IMR-90 (cell line): ENCODE measurements around the gene ZNF335. TPM values are rescaled to one million over a fixed set of nuclear protein-coding genes. Genes with fewer than 3 reads are reported as not detected.
A peak's percentile ranks its signal among the peaks of the same experiment; 100 is the strongest.

ENCODE experiments used
- ATAC-seq: fragments of 200-7000 bp; cut with Tn5 transposase; 2 replicates; pipeline ENCODE4 v1.9.1; 2020; ENCODE audit warnings: low read depth, mild to moderate bottlenecking, moderate library complexity
- BruUV-seq: library from RNA; stranded (reverse); fragments of 400-500 nt; replicated peaks from 2 replicates; lab custom pipeline; 2021; lab: Mats Ljungman, UMichigan
- CTCF ChIA-PET: fragments of 300-600 bp; formaldehyde crosslinking; extraction: SDS; loops from one replicate; lab custom pipeline; 2021; ENCODE audit warnings: antibody characterized with exemption; lab: Yijun Ruan, JAX
- POLR2A ChIA-PET: fragments of 300-600 bp; sonication (Branson Sonifier 250); formaldehyde crosslinking; loops from one replicate; lab custom pipeline; 2022; ENCODE audit warnings: antibody characterized with exemption; ENCODE audit not compliant: unreplicated experiment; lab: Charles Lee
- DNase-seq: peaks from one replicate; pipeline ENCODE4 v3.0.0; 2013
- H2AFZ ChIP-seq: replicated peaks from 2 replicates; pipeline ENCODE3; 2013; ENCODE audit warnings: low read length, mild to moderate bottlenecking; ENCODE audit not compliant: poor library complexity
- H2AK5ac ChIP-seq: 2 replicates; pipeline ENCODE4 v1.6.1; 2013; ENCODE audit warnings: low read depth, low read length, inconsistent platforms
- H2AK9ac ChIP-seq: replicated peaks from 2 replicates; pipeline ENCODE3; 2013; ENCODE audit warnings: mild to moderate bottlenecking, low read depth, low read length, moderate library complexity; ENCODE audit not compliant: poor library complexity
- H2BK120ac ChIP-seq: 2 replicates; pipeline ENCODE4 v1.6.1; 2013; ENCODE audit warnings: low read depth, low read length, inconsistent platforms
- H2BK15ac ChIP-seq: 3 replicates; pipeline ENCODE4 v1.6.1; 2013; ENCODE audit warnings: low read depth, low read length, inconsistent platforms
- H2BK20ac ChIP-seq: 2 replicates; pipeline ENCODE4 v1.6.1; 2013; ENCODE audit warnings: low read depth, mild to moderate bottlenecking, inconsistent platforms, low read length, moderate library complexity
- H2BK5ac ChIP-seq: 2 replicates; pipeline ENCODE4 v1.6.1; 2013; ENCODE audit warnings: mild to moderate bottlenecking, low read depth, low read length, inconsistent platforms; ENCODE audit not compliant: poor library complexity, severe bottlenecking
- H3K14ac ChIP-seq: replicated peaks from 2 replicates; pipeline ENCODE4 v1.6.1; 2013; ENCODE audit warnings: low read depth, low read length, inconsistent platforms
- H3K18ac ChIP-seq: 2 replicates; pipeline ENCODE4 v1.6.1; 2013; ENCODE audit warnings: low read depth, low read length, control low read depth
- H3K23ac ChIP-seq: 2 replicates; pipeline ENCODE4 v1.6.1; 2013; ENCODE audit warnings: low read depth, low read length, inconsistent platforms
- H3K27ac ChIP-seq: 2 replicates; pipeline ENCODE4 v1.5.1; 2013; ENCODE audit warnings: mild to moderate bottlenecking, control low read depth, low read length; ENCODE audit not compliant: insufficient read depth
- H3K27me3 ChIP-seq: 2 replicates; pipeline ENCODE4 v1.6.1; 2013; ENCODE audit warnings: low read length; ENCODE audit not compliant: control insufficient read depth, insufficient read depth
- H3K36me3 ChIP-seq: 2 replicates; pipeline ENCODE4 v1.6.1; 2013; ENCODE audit warnings: low read length, mixed read lengths; ENCODE audit not compliant: control insufficient read depth, insufficient read depth
- H3K4ac ChIP-seq: 2 replicates; pipeline ENCODE4 v1.6.1; 2013; ENCODE audit warnings: low read depth, low read length, inconsistent platforms
- H3K4me1 ChIP-seq: 2 replicates; pipeline ENCODE4 v1.6.1; 2013; ENCODE audit warnings: low read length, mixed read lengths; ENCODE audit not compliant: control insufficient read depth, insufficient read depth
- H3K4me2 ChIP-seq: 2 replicates; pipeline ENCODE4 v1.6.1; 2013; ENCODE audit warnings: low read depth, mild to moderate bottlenecking, control low read depth, low read length, moderate library complexity
- H3K4me3 ChIP-seq: 2 replicates; pipeline ENCODE4 v1.5.1; 2013; ENCODE audit warnings: low read depth, mild to moderate bottlenecking, control low read depth, low read length, moderate library complexity; ENCODE audit not compliant: insufficient read depth
- H3K56ac ChIP-seq: 2 replicates; pipeline ENCODE4 v1.6.1; 2013; ENCODE audit warnings: low read length, inconsistent platforms; ENCODE audit not compliant: insufficient read depth; ENCODE audit errors: extremely low read depth
- H3K79me1 ChIP-seq, 2 experiments: 2 replicates each; pipeline ENCODE4 v1.6.1; 2013; ENCODE audit warnings: low read length in 2 of 2, inconsistent platforms in 1 of 2, low read depth in 1 of 2
- H3K9ac ChIP-seq: 2 replicates; pipeline ENCODE4 v1.6.1; 2013; ENCODE audit warnings: low read depth, low read length, control low read depth
- H3K9me1 ChIP-seq: 2 replicates; pipeline ENCODE4 v1.6.1; 2013; ENCODE audit warnings: low read length, inconsistent platforms; ENCODE audit not compliant: insufficient read depth
- H3K9me3 ChIP-seq: 2 replicates; pipeline ENCODE4 v1.6.1; 2013; ENCODE audit warnings: low read length; ENCODE audit not compliant: control insufficient read depth, insufficient read depth
- H4K20me1 ChIP-seq: 2 replicates; pipeline ENCODE4 v1.6.1; 2013; ENCODE audit warnings: low read length, inconsistent platforms; ENCODE audit not compliant: insufficient read depth
- H4K5ac ChIP-seq: 2 replicates; pipeline ENCODE4 v1.6.1; 2013; ENCODE audit warnings: mild to moderate bottlenecking, low read depth, low read length, control low read depth
- H4K8ac ChIP-seq, 2 experiments: 2 replicates each; pipeline ENCODE4 v1.6.1; 2013; ENCODE audit warnings: low read depth in 2 of 2, low read length in 2 of 2, control low read depth in 1 of 2, inconsistent platforms in 1 of 2
- H4K91ac ChIP-seq: 2 replicates; pipeline ENCODE4 v1.6.1; 2013; ENCODE audit warnings: low read depth, low read length, inconsistent platforms; ENCODE audit not compliant: insufficient read depth
- BHLHE40 ChIP-seq: fragments of 150-350 bp; IDR thresholded peaks from 2 replicates; pipeline ENCODE4 v1.6.1; 2016; ENCODE audit warnings: mild to moderate bottlenecking, low read depth, low read length
- CHD1 ChIP-seq: IDR thresholded peaks from 2 replicates; pipeline ENCODE4 v1.6.1; 2012; ENCODE audit warnings: low read depth, low read length, improper control_type of control experiment
- CTCF ChIP-seq: conservative IDR thresholded peaks from 2 replicates; pipeline ENCODE4 v1.5.1; 2012; ENCODE audit warnings: mild to moderate bottlenecking, low read depth, low read length, improper control_type of control experiment
- ELK1 ChIP-seq: fragments of 150-350 bp; IDR thresholded peaks from 2 replicates; pipeline ENCODE4 v1.6.1; 2016; ENCODE audit warnings: low read depth, mild to moderate bottlenecking, low read length, moderate library complexity, borderline replicate concordance
- FOS ChIP-seq: fragments of 150-350 bp; IDR thresholded peaks from 2 replicates; pipeline ENCODE4 v1.6.1; 2016; ENCODE audit warnings: low read depth, low read length
- MAFK ChIP-seq: IDR thresholded peaks from 2 replicates; pipeline ENCODE4 v1.6.1; 2012; ENCODE audit warnings: low read depth, low read length, improper control_type of control experiment
- MAZ ChIP-seq: IDR thresholded peaks from 2 replicates; pipeline ENCODE4 v1.6.1; 2012; ENCODE audit warnings: low read depth, mild to moderate bottlenecking, low read length, improper control_type of control experiment, moderate library complexity, borderline replicate concordance
- NFE2L2 ChIP-seq: fragments of 150-350 bp; IDR thresholded peaks from 2 replicates; pipeline ENCODE4 v1.6.1; 2016; ENCODE audit warnings: low read depth, mild to moderate bottlenecking, low read length
- RAD21 ChIP-seq: IDR thresholded peaks from 2 replicates; pipeline ENCODE4 v1.6.1; 2012; ENCODE audit warnings: low read length, improper control_type of control experiment
- RCOR1 ChIP-seq: IDR thresholded peaks from 2 replicates; pipeline ENCODE4 v1.6.1; 2012; ENCODE audit warnings: mild to moderate bottlenecking, low read length, improper control_type of control experiment; ENCODE audit not compliant: insufficient replicate concordance
- SMC3 ChIP-seq: fragments of 150-350 bp; IDR thresholded peaks from 2 replicates; pipeline ENCODE4 v1.6.1; 2016; ENCODE audit warnings: low read depth, mild to moderate bottlenecking, antibody characterized with exemption, low read length, moderate library complexity
- WGBS, 2 experiments: methylation state at CpG; one replicate each; pipeline versions ENCODE4 v1.1.5 to v1.1.7; 2013; ENCODE audit warnings: missing lambda C conversion rate in 2 of 2; ENCODE audit not compliant: insufficient read length in 1 of 2; ENCODE audit errors: extremely low coverage in 2 of 2; 5-methylcytosine and 5-hydroxymethylcytosine counted together
- dilution Hi-C: fragments of 300-500 bp; cut with HindIII; formaldehyde crosslinking; loops from one replicate; pipeline ENCODE4 v1.14.3; 2018; ENCODE audit warnings: low sequenced_read_pairs; ENCODE audit not compliant: unreplicated experiment
- in situ Hi-C: fragments of 300-500 bp; cut with MboI; formaldehyde crosslinking; loops from 3 replicates; pipeline ENCODE4 v1.14.3; 2019; ENCODE audit warnings: low sequenced_read_pairs, inconsistent platforms, mixed read lengths
- intact Hi-C: fragments of 100-400 bp; cut with micrococcal nuclease; formaldehyde crosslinking; loops from 2 replicates; pipeline ENCODE4 v1.10.0; 2022
- polyA plus RNA-seq, 3 experiments: library from polyadenylated mRNA; depleted of rRNA; stranded (reverse); fragments of >200 nt; gene quantifications; 2 replicates each; pipeline ENCODE4 v1.2.3, GENCODE V29; 2012; ENCODE audit warnings: low replicate concordance in 1 of 3
- total RNA-seq: library from RNA; depleted of rRNA; stranded (reverse); fragments of >200 nt; gene quantifications from 2 replicates; pipeline ENCODE4 v1.2.3, GENCODE V29; 2012
- TF ChIP-seq, protein P1 (sequence below): fragments of 150-350 bp; IDR thresholded peaks from 2 replicates; pipeline ENCODE4 v1.6.1; 2017; ENCODE audit warnings: mild to moderate bottlenecking, antibody characterized with exemption, low read length, low read depth

ZNF335 gene
- total and polyA plus RNA-seq, 2 of the 4 experiments (the other 2 are of a cell fraction) = 11.8 to 17.8 TPM

- H3K9ac ChIP-seq = no peak overlapping the region
- H3K79me1 ChIP-seq = peaks cover 19 to 37% of the 10 kb centered on the region in 2 experiments
- H3K23ac ChIP-seq = no peak overlapping the region
- no peak for TF ChIP-seq BHLHE40
- no peak for TF ChIP-seq SMC3
- no peak for TF ChIP-seq ELK1
- no peak for TF ChIP-seq NFE2L2
- TF ChIP-seq, protein P1, sequence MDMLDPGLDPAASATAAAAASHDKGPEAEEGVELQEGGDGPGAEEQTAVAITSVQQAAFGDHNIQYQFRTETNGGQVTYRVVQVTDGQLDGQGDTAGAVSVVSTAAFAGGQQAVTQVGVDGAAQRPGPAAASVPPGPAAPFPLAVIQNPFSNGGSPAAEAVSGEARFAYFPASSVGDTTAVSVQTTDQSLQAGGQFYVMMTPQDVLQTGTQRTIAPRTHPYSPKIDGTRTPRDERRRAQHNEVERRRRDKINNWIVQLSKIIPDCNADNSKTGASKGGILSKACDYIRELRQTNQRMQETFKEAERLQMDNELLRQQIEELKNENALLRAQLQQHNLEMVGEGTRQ = no peak
- no peak for TF ChIP-seq MAZ
- no peak for TF ChIP-seq MAFK
- no peak for TF ChIP-seq RAD21
- no peak for TF ChIP-seq RCOR1
- no peak for TF ChIP-seq FOS
- no peak for TF ChIP-seq CHD1
- no peak for TF ChIP-seq CTCF
- H4K5ac ChIP-seq = no peak overlapping the region
- H2BK5ac ChIP-seq = no peak overlapping the region
- H2AFZ ChIP-seq = no peak overlapping the region
- H3K4me2 ChIP-seq = no peak overlapping the region
- ATAC-seq (no peak), DNase-seq (no peak)
- H3K27ac ChIP-seq = no peak overlapping the region
- BruUV-seq = no TSS peak
- POLR2A ChIA-PET = interaction anchor here (1.0 kb wide), 1 partner anchor 106 kb away, joined by 3 read pairs; no protein-coding TSS in a partner anchor
- H3K18ac ChIP-seq = no peak overlapping the region
- peaks cover 61% of the 10 kb centered on the region for H3K36me3 ChIP-seq
- H3K9me3 ChIP-seq = no peaks in the 10 kb centered on the region
- H2AK5ac ChIP-seq = no peak overlapping the region
- peaks cover 3% of the 10 kb centered on the region; the same call in 1 of the 2 replicates for H4K20me1 ChIP-seq
- dilution Hi-C loops (no loop called here), in situ Hi-C loops (no loop called here), intact Hi-C loops (no loop called here)
- H2BK15ac ChIP-seq = no peak overlapping the region
- H3K4ac ChIP-seq = no peak overlapping the region
- H2BK120ac ChIP-seq = no peak overlapping the region
- peaks cover 3% of the 10 kb centered on the region; the same call in 1 of the 2 replicates for H3K4me1 ChIP-seq
- 0 out of 2 replicates have a peak, but pooled peaks cover 3% of the 10 kb centered on the region for H3K9me1 ChIP-seq
- no peak overlapping the region for H3K14ac ChIP-seq
- H2AK9ac ChIP-seq = peak overlapping the region; percentile 33
- no peaks in the 10 kb centered on the region for H3K27me3 ChIP-seq
- 100% methylated on average over 2 of the region's 13 CpGs; no CpG with 5 or more reads in 1 of the 2 experiments for WGBS, 2 experiments
- no peak overlapping the region for H4K8ac ChIP-seq
- H4K91ac ChIP-seq = no peak overlapping the region
- CTCF ChIA-PET = no interaction called here
- no peak overlapping the region for H2BK20ac ChIP-seq
- no peak overlapping the region for H3K4me3 ChIP-seq
- H3K56ac ChIP-seq = no peak overlapping the region
Measured at GRCh38 chr20:45940469-45940868, 31.5 kb downstream of the ZNF335 start.
